CD14-positive monocyte (primary cell): ENCODE data around the gene GRB7. TPM values are rescaled to one million over a fixed set of nuclear protein-coding genes. Genes with fewer than 3 reads are reported as not detected.

ENCODE experiments used
- DNase-seq, 3 donors: peaks; one replicate each; pipeline ENCODE4 v3.0.0-alpha.2; 2011 to 2022
- H2AFZ ChIP-seq: 2 replicates; pipeline ENCODE4 v1.6.0; 2012; ENCODE audit warnings: mild to moderate bottlenecking, low read depth, low read length, inconsistent platforms; ENCODE audit not compliant: insufficient read depth, poor library complexity, severe bottlenecking
- H3K27ac ChIP-seq, 2 donors: 1 replicate in 1 of 2; 2 replicates in 1 of 2; pipeline ENCODE4 v1.5.1; 2012 to 2013; ENCODE audit warnings: low read length in 2 of 2, control low read depth in 1 of 2, inconsistent platforms in 1 of 2, low read depth in 1 of 2, mild to moderate bottlenecking in 1 of 2
- H3K27me3 ChIP-seq, 2 donors: one replicate each; pipeline versions ENCODE4 v1.6.0 to v1.6.1; 2011 to 2013; ENCODE audit warnings: low read length in 2 of 2; ENCODE audit not compliant: control insufficient read depth in 2 of 2, insufficient read depth in 2 of 2
- H3K36me3 ChIP-seq, 2 donors: replicated peaks in 1 of 2; 1 replicate in 1 of 2; 2 replicates in 1 of 2; pipeline versions ENCODE4 v1.5.1 to v1.6.1; 2012 to 2013; ENCODE audit warnings: low read length in 2 of 2, control low read depth in 1 of 2, inconsistent platforms in 1 of 2, mild to moderate bottlenecking in 1 of 2; ENCODE audit not compliant: insufficient read depth in 2 of 2, control insufficient read depth in 1 of 2
- H3K4me1 ChIP-seq, 2 donors: 1 replicate in 1 of 2; 2 replicates in 1 of 2; pipeline versions ENCODE4 v1.5.1 to v1.6.1; 2012 to 2013; ENCODE audit warnings: low read length in 2 of 2, control low read depth in 1 of 2, inconsistent platforms in 1 of 2, mild to moderate bottlenecking in 1 of 2, moderate library complexity in 1 of 2; ENCODE audit not compliant: insufficient read depth in 2 of 2, control insufficient read depth in 1 of 2
- H3K4me2 ChIP-seq: replicated peaks from 2 replicates; pipeline ENCODE3; 2012; ENCODE audit warnings: low read length, moderate library complexity, mild to moderate bottlenecking; ENCODE audit not compliant: poor library complexity, severe bottlenecking; ENCODE audit errors: extremely low read depth
- H3K4me3 ChIP-seq, 3 experiments: fragments of 200-600 bp in 1 of 3; sonication (generic) in 1 of 3; replicated peaks in 1 of 3; 1 replicate in 2 of 3; 2 replicates in 1 of 3; pipeline ENCODE4 v1.5.1; 2011 to 2013; ENCODE audit warnings: low read length in 3 of 3, mild to moderate bottlenecking in 3 of 3, control low read depth in 2 of 3, low read depth in 2 of 3, inconsistent platforms in 1 of 3, moderate library complexity in 1 of 3
- H3K79me2 ChIP-seq: 2 replicates; pipeline ENCODE4 v1.6.0; 2012; ENCODE audit warnings: mild to moderate bottlenecking, control low read depth, inconsistent platforms, low read length, moderate library complexity; ENCODE audit not compliant: insufficient read depth
- H3K9ac ChIP-seq: 2 replicates; pipeline ENCODE4 v1.6.0; 2017; ENCODE audit warnings: low read length, mild to moderate bottlenecking; ENCODE audit not compliant: insufficient read depth, poor library complexity, severe bottlenecking
- H3K9me3 ChIP-seq, 2 donors: replicated peaks in 1 of 2; 1 replicate in 1 of 2; 2 replicates in 1 of 2; pipeline versions ENCODE4 v1.5.1 to v1.6.1; 2012 to 2013; ENCODE audit warnings: low read length in 2 of 2, control low read depth in 1 of 2; ENCODE audit not compliant: control insufficient read depth in 1 of 2, insufficient read depth in 1 of 2
- H4K20me1 ChIP-seq: 2 replicates; pipeline ENCODE4 v1.6.0; 2012; ENCODE audit warnings: mild to moderate bottlenecking, low read length, control low read depth, moderate library complexity; ENCODE audit not compliant: insufficient read depth
- H3K27ac Mint-ChIP-seq, 7 donors: one replicate each; pipeline ENCODE4 v1.8.0; 2020; ENCODE audit warnings: mild to moderate bottlenecking in 7 of 7, mixed read lengths in 7 of 7, moderate library complexity in 6 of 7, inconsistent platforms in 2 of 7
- H3K27me3 Mint-ChIP-seq, 3 donors: one replicate each; pipeline ENCODE4 v1.8.0; 2021 to 2022; ENCODE audit warnings: low read depth in 3 of 3, mild to moderate bottlenecking in 3 of 3, mixed read lengths in 3 of 3, moderate library complexity in 3 of 3, inconsistent platforms in 1 of 3
- H3K36me3 Mint-ChIP-seq, 2 donors: one replicate each; pipeline ENCODE4 v1.8.0; 2020; ENCODE audit warnings: mixed read lengths in 2 of 2, inconsistent platforms in 1 of 2, mild to moderate bottlenecking in 1 of 2
- H3K4me1 Mint-ChIP-seq: one replicate; pipeline ENCODE4 v1.8.0; 2020; ENCODE audit warnings: mild to moderate bottlenecking, mixed read lengths
- H3K4me3 Mint-ChIP-seq, 2 donors: one replicate each; pipeline ENCODE4 v1.8.0; 2020; ENCODE audit warnings: mild to moderate bottlenecking in 2 of 2, mixed read lengths in 2 of 2, moderate library complexity in 1 of 2
- H3K9me3 Mint-ChIP-seq, 7 donors: one replicate each; pipeline ENCODE4 v1.8.0; 2020 to 2022; ENCODE audit warnings: mixed read lengths in 7 of 7, mild to moderate bottlenecking in 6 of 7, moderate library complexity in 6 of 7, inconsistent platforms in 2 of 7
- CTCF ChIP-seq: fragments of 200-600 bp; IDR thresholded peaks from one replicate; pipeline ENCODE4 v1.8.0; 2022; ENCODE audit warnings: antibody characterized with exemption, mild to moderate bottlenecking
- WGBS: methylation state at CpG from one replicate; pipeline ENCODE4 v1.1.5; 2013; ENCODE audit warnings: missing lambda C conversion rate; ENCODE audit not compliant: insufficient coverage; 5-methylcytosine and 5-hydroxymethylcytosine counted together
- intact Hi-C, 2 donors: fragments of 100-400 bp; cut with micrococcal nuclease; formaldehyde crosslinking; loops; one replicate each; pipeline versions ENCODE4 v1.15.0 to v1.15.1; 2023
- polyA plus RNA-seq, 3 donors: library from polyadenylated mRNA; depleted of rRNA in 1 of 3; unstranded in 2 of 3; stranded (reverse) in 1 of 3; fragments of 300-500 nt in 2 of 3; fragments of >200 nt in 1 of 3; fragmentation: Illumina TruSeq in 2 of 3; gene quantifications; 1 replicate in 2 of 3; 2 replicates in 1 of 3; pipeline ENCODE4 v1.2.3, GENCODE V29; 2012 to 2021

GRB7 gene
- polyA plus RNA-seq, 3 donors, result not detected

GRCh38 chr17:39702901-39703893, 34.5 kb upstream of the GRB7 start:
- Histone ChIP-seq H2AFZ (no peak overlapping the region), H3K27me3 (peaks cover 29 to 44% of the 10 kb centered on the region in 2 donors), H3K27ac (no peak overlapping the region), H4K20me1 (no peaks in the 10 kb centered on the region), H3K79me2 (no peaks in the 10 kb centered on the region), H3K4me3 (no peak overlapping the region), H3K4me1 (no peaks in the 10 kb centered on the region), H3K4me2 (no peak overlapping the region), H3K36me3 (no peaks in the 10 kb centered on the region), H3K9ac (no peak overlapping the region), H3K9me3 (peaks cover 0 to 19% of the 10 kb centered on the region in 2 donors)
- intact Hi-C loops, result no loop called here
- Mint-ChIP-seq H3K9me3 (peaks cover 0 to 12% (median 5%) of the 10 kb centered on the region in 7 donors), H3K36me3 (peaks cover 3 to 7% of the 10 kb centered on the region in 2 donors), H3K27ac (no peak overlapping the region), H3K4me3 (no peak overlapping the region), H3K27me3 (peaks cover 38 to 52% (median 43%) of the 10 kb centered on the region in 3 donors), H3K4me1 (peaks cover 4% of the 10 kb centered on the region)
- no peak for DNase-seq
- TF ChIP-seq CTCF, result no peak
- 78% methylated on average over 2 of the region's 12 CpGs for WGBS

- H3K9me3 Mint-ChIP-seq, result peaks cover 0 to 12% (median 5%) of the 10 kb centered on the region in 7 donors
- 80% methylated on average over 2 of the region's 5 CpGs for WGBS
- H3K27me3 Mint-ChIP-seq, result peaks cover 30 to 45% (median 36%) of the 10 kb centered on the region in 3 donors
- no peaks in the 10 kb centered on the region for H4K20me1 ChIP-seq
- H3K4me1 Mint-ChIP-seq, result peaks cover 4% of the 10 kb centered on the region
- peaks cover 0 to 19% of the 10 kb centered on the region in 2 donors for H3K9me3 ChIP-seq
- H3K36me3 ChIP-seq, result no peaks in the 10 kb centered on the region
- H3K79me2 ChIP-seq, result no peaks in the 10 kb centered on the region
- H3K27ac Mint-ChIP-seq, result no peak overlapping the region
- no peak for DNase-seq
- H3K36me3 Mint-ChIP-seq, result peaks cover 3 to 7% of the 10 kb centered on the region in 2 donors
- no peak overlapping the region for H3K4me3 ChIP-seq
- no peak for TF ChIP-seq CTCF
- no peak overlapping the region for H3K9ac ChIP-seq
- intact Hi-C loops, result no loop called here
- no peak overlapping the region for H3K27ac ChIP-seq
- H3K4me1 ChIP-seq, result no peaks in the 10 kb centered on the region
- H3K4me2 ChIP-seq, result no peak overlapping the region
- H2AFZ ChIP-seq, result no peak overlapping the region
- H3K4me3 Mint-ChIP-seq, result no peak overlapping the region
- peaks cover 28 to 39% of the 10 kb centered on the region in 2 donors for H3K27me3 ChIP-seq
Measured at GRCh38 chr17:39703913-39704312, 33.8 kb upstream of the GRB7 start.
